HG03520 (cell line): ENCODE data around the gene FOCAD.
"Not testable (repeated sequence)": the region's sequence is repeated elsewhere in the genome, so short reads cannot be mapped to it uniquely, and the experiment has no call there.

Source experiments
- ATAC-seq: cut with Tn5 transposase; IDR thresholded peaks from one replicate; pipeline ENCODE4 v1.9.1; 2021; ENCODE audit warnings: mild to moderate bottlenecking, moderate library complexity; ENCODE audit not compliant: unreplicated experiment

Gene FOCAD

GRCh38 chr9:20671635-20672034 is 12.4 kb upstream of the FOCAD start:
- ATAC-seq = no peak

GRCh38 chr9:20673537-20673936 is 10.5 kb upstream of the FOCAD start:
- not testable (repeated sequence) for ATAC-seq

DNA sequence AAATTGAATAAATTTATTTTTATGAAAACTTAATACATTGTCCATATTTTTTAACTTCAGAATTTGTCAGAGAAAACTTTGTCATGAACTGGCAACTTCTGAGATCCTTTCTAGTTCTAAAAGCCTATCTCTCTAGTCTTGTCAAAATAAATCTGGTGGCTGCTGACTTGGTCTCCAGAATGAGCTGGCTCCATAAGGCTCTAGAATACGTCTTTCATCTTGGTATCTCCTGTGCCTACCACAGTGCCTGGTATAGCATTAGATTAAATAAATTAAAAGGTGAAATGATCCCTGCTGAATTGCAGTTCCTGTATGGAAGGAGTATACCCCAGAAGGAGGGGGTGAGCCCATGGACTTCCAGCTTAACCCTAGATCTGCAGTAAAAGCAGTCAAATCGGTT is 2.6 kb upstream of the FOCAD start:
- no peak for ATAC-seq

- ATAC-seq = peak; percentile 8
Observed at GRCh38 chr9:20683351-20684034, 566 bp upstream of the FOCAD start.

- ATAC-seq = no peak
Observed at GRCh38 chr9:20684875-20685696, 1.0 kb downstream of the FOCAD start.

DNA sequence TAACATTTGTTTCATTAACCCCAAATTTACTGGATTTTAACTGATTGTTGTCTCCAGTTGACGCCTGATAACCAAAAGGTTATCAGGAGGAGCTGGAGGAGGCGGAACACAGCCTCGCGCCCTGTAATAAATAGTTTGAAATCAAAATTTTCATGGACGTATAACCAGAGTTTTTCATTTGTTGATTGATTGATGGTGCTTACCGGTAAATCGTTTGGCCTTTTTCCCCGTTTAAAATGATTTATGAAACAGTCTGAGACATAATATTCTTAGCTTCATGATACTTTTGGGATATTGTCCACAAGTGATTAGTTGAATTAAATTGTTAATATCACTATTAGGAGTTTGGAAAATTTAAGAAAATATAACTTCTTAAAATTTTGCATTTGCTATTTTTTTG is 1.7 kb downstream of the FOCAD start:
- ATAC-seq = no peak

DNA sequence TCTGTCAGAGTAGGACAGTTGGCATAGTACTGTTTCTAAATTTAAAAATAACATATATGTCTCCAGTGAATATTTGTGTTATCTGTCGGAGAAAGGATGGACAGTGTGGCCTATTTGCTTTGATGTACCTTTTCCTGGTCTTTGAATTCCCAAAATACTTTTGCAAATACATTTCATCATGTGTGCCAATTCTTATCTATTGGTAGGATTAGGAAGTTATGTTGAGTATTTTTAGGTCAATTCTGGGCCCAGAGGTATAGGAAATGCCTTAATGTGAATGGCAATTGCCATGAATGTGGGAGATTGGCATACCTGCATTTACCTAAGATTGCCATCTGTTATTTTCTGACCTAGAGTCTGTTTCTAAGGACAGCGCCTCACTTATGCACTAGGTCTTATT is 5.8 kb downstream of the FOCAD start:
- no peak for ATAC-seq

DNA sequence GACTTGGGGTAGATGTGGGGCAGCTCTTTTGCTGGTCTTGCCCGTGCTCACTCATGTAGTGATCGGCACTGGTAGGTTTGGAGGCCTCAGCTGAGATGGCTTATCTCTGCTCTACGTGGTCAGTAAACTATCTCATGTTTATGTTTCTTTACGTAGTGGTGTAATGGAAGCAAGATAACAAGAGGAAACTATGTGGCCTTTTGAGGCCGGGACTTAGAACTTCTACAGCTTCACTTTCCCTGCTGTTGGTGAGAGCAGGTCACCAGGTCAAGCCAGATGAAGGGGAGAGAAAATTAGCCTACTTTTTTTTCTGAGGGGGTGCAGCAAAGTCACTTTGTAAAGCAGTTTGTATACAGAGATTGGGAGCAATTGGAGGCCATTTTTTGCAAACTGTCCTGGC is 8.5 kb downstream of the FOCAD start:
- no peak for ATAC-seq

- no peak for ATAC-seq
Observed at GRCh38 chr9:20693068-20693467, 9.0 kb downstream of the FOCAD start.

DNA sequence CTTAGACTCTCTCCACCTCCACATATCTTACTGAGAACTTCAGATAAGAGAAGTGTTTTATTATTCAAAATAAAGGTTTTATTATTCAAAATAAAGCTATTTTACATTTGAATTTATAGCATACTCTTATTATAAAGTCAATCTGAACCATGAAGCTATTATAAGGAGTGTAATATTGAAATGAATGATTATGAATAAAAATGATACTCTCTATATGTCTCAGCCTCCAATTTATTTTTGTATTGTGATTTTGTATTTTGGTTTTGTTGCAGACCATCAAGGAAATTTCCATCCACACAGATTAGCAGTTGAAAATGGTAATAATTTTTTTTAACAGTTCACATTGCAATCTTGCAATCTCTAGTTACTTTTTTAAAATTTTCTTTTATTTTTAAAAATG is 10.2 kb downstream of the FOCAD start:
- no peak for ATAC-seq

DNA sequence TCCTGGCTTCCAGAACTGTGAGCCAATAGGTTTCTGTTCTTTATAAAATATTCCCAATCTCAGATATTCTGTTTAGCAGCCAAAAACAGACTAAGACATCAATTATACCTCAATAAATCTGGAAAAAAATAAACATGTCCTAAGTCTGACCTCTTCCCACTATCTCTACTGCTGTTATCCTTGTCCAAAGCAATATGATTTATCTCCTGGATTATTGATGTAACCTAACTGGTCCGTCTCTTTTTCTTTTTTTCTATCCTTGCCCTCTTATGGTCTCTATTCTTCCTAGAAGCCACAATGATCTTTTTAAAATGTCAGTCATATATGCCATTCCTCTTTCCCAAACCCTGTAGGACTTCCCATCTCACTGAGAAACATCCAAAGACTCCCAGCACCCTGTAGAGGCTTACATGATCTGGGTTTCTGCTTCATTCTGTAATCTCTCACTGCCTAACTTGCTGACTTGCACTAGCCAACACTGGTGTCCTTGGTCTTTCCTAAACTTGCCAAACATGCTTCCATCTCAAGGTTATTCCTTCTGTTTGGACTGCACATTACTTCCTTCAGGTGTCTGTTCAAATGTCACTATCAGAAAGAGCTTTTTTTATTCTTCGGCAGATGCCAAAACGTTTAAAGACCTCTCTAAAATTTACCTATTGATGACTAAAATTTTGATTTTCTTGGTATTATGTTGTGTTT is 13.1 kb downstream of the FOCAD start:
- ATAC-seq = no peak

DNA sequence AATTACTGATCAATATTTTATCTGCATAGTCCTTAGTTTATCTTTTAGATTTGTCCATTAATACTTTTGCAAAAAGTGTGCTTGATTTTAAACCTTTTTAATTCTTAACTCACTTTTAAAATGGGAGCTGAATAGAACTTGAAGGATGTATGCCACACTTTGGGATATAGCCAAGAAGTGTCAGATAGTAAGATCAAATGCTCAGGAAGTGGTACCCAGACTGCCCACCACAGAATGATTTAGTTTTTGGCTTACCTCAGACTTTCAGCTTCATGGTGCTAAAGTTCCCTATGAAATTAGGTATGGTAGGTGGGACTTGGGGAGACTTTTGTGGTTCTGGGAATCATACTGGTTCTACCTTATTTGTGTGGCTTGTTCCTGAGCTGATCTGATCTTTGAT is 14.7 kb downstream of the FOCAD start:
- ATAC-seq = no peak

- ATAC-seq = no peak
Observed at GRCh38 chr9:20701060-20701459, 17.0 kb downstream of the FOCAD start.

DNA sequence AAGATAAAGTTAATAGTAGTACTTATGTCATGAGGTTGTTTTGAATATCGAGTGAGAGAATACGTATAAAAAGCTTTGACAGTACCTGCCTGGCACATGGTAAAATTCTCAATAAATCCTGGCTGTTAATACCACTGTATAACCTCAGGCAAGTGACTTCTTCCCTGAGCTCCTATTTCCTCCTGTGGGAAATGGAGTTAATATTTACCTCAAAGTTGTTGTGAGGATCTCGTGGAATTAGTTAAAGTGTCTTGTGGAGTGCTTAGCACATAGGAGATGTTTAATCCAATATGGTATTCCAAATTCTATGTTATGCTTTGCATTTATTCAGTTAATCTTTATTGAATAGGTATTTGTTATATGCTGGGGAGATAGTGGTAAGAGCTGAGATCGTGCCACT is 18.5 kb downstream of the FOCAD start:
- ATAC-seq = no peak

DNA sequence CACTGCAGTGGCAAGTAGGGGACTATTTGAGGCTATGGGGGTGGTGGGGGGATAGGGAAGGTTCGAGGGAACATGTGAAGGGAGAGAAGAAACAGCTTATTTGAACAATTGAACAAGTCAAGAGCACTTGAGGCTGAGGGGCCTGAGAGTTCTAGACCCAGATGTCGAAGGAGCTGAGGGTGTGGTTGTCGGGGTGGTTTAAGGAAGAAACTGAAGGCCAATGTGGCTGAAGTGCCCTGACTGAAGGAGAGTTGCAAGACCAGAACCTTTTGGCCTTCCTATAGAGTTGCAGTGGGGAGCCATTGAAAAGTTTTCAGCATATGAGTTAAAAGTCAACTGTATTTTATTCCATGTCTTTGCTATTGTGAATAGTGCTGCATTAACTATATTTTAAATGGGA is 19.1 kb downstream of the FOCAD start:
- ATAC-seq = no peak

- no peak for ATAC-seq
Observed at GRCh38 chr9:20707708-20708107, 23.6 kb downstream of the FOCAD start.

- no peak for ATAC-seq
Observed at GRCh38 chr9:20713172-20713571, 29.1 kb downstream of the FOCAD start.

DNA sequence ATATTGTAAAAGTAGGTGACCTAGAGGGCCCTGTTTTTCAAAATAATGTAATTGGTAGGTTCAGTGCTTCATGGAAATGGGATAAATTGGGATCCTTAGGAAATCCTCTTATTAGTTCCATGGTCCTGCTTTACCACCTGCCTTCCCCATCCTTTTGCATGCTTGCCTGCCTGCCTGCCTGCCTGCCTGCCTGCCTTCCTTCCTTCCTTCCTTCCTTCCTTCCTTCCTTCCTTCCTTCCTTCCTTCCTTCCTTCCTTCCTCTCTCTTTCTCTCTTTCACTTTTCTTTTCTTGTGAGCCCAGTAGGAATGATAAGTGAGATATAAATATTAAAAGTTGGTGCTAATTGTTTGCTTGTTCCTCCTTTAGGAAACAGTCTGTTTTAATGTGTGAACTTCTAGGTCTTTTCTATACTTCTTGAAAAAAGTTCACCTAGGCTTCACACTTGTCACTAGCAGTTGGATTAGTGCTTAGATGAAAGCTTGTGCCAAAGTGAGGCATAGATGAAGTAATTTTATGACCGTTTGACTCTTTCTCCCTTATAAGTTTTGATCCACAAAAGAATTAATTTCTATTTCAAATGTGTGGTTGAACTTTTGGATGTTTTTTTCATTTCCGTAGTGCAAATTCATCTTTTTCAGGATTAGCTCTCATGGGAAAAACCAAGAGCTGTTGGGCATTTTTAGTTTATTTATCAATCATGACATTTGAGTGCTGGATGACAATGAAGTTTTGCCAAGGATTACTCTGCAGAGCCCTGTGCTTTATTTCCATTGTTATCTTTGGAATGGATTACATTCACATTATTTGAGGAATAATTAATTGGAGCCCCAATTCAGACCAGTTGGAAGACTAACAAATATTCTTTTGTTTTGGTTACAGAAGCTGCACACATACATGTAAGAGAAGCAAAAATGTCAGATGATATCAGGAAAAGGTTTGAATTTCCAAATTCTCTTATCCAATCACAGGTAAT is 30.7 kb downstream of the FOCAD start:
- no peak for ATAC-seq

DNA sequence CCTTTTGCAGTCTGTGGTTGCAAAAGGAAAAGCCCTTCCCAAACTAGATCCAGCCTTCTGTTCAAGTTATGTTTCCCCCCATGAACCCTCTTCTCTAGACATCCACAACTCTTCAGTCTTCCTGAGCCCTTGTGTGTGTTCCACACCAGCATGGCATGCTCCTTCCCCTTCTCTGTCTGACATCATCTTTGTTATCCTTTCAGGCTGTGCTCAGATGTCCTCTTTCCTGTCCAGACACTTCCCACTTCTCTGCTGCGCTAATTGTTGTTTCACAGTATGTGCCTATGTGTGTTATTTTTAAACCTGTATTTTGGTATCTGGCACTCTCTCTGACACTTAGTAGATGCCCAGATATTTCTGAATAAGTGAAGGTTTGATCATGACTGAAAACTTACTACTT is 38.2 kb downstream of the FOCAD start:
- ATAC-seq = no peak

DNA sequence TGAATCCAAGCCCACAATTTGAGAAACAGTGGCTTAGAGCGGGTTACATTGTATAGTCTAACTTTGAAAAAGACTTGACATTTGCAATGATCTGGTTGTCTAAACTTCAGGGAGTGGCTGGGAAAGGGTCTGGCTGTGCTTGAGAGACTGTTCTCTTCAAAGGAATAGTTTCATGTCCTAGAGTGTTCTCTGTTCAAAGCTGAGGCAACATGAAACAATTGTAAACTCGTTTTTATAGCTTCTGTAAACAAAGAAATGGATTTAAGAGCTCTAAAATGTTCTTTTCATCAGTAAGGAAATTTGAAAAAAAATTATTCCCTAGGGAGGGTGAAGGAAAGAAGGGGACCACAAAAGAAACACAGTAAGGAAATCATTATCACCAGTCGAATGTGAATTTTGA is 41.6 kb downstream of the FOCAD start:
- ATAC-seq = no peak

GRCh38 chr9:20726144-20726543 is 42.1 kb downstream of the FOCAD start:
- no peak for ATAC-seq
